Measurements from ENCODE around the gene FAM180A.
"Not testable (repeated sequence)": the region's sequence is repeated elsewhere in the genome, so short reads cannot be mapped to it uniquely, and the experiment has no call there.

Gene FAM180A

GRCh38 chr7:135712182-135712782, 36.3 kb downstream of the FAM180A start:
- no peak for DNase-seq

GRCh38 chr7:135711139-135711469, 37.5 kb downstream of the FAM180A start:
- no peak for DNase-seq

- no peak for DNase-seq
These were observed 38.0 kb downstream of the FAM180A start for GRCh38 chr7:135710417-135711138.

GRCh38 chr7:135709508-135709907, 39.1 kb downstream of the FAM180A start:
- DNase-seq, result no peak

GRCh38 chr7:135708041-135708440, 40.6 kb downstream of the FAM180A start:
- no peak for DNase-seq

GRCh38 chr7:135707570-135707966, 41.0 kb downstream of the FAM180A start:
- DNase-seq, result no peak

GRCh38 chr7:135706858-135707569, 41.6 kb downstream of the FAM180A start:
- no peak for DNase-seq

- DNase-seq, result no peak
These were observed 42.4 kb downstream of the FAM180A start for GRCh38 chr7:135706038-135706742.

- no peak for DNase-seq
These were observed 43.9 kb downstream of the FAM180A start for GRCh38 chr7:135704698-135705097.

GRCh38 chr7:135704074-135704473, 44.5 kb downstream of the FAM180A start:
- DNase-seq, result no peak

GRCh38 chr7:135697276-135698049, 51.1 kb downstream of the FAM180A start:
- no peak for DNase-seq

- DNase-seq, result no peak
These were observed 55.1 kb downstream of the FAM180A start for GRCh38 chr7:135693558-135693957.

- not testable (repeated sequence) for DNase-seq
These were observed 56.0 kb downstream of the FAM180A start for GRCh38 chr7:135692606-135693005.

GRCh38 chr7:135692055-135692454, 56.6 kb downstream of the FAM180A start:
- no peak for DNase-seq

GRCh38 chr7:135690566-135690965, 58.0 kb downstream of the FAM180A start:
- no peak for DNase-seq

GRCh38 chr7:135687466-135687865, 61.1 kb downstream of the FAM180A start:
- no peak for DNase-seq

- no peak for DNase-seq
These were observed 63.1 kb downstream of the FAM180A start for GRCh38 chr7:135685306-135686084.

- no peak for DNase-seq
These were observed 63.9 kb downstream of the FAM180A start for GRCh38 chr7:135684699-135685098.

GRCh38 chr7:135684136-135684535, 64.5 kb downstream of the FAM180A start:
- no peak for DNase-seq

- no peak for DNase-seq
These were observed 65.0 kb downstream of the FAM180A start for GRCh38 chr7:135683609-135684008.

- DNase-seq, result no peak
These were observed 66.4 kb downstream of the FAM180A start for GRCh38 chr7:135682191-135682590.

GRCh38 chr7:135681762-135682161, 66.9 kb downstream of the FAM180A start:
- DNase-seq, result no peak

All from activated CD4-positive, CD25-positive, alpha-beta regulatory T cell (primary cell).